ENCODE results near the gene ELAPOR1.

DNA sequence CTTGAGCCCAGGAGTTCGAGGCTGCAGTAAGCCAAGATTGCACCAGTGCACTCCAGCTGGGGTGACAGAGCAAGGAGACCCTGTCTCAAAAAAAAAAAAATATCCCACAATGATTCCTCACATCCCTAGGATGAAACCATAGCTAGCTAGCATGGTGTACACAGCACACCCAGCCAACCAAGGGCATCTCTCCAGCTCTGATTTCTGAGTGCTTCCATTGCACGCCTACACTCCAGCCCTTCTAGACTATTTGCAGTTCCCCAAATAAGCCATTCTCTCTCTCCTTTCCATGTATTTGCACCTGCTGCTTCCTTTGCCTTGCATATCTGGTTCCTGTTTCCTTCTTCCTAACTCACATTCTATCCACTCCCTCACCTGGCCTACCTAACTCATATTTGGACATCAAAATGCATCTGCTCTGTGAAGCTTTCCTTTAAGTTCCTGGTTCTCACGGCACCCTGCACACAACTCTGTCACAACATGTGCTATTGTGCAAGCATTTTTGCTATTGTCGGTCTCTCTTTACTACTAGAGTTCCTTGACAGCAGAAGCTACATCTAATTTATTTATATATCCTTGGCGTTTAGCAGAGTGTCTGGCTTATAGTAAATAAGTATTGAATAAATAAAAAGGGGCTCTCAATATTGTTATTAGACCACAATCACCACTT lies 2.4 kb upstream of the ELAPOR1 start:
- TF ChIP-seq TEAD4 (IDR thresholded peaks at IDR 0.05) = no peak
- no peak for TF ChIP-seq FOXM1 (IDR thresholded peaks at IDR 0.05; ENCODE audit: borderline replicate concordance, low read depth)
- TF ChIP-seq, protein P1, sequence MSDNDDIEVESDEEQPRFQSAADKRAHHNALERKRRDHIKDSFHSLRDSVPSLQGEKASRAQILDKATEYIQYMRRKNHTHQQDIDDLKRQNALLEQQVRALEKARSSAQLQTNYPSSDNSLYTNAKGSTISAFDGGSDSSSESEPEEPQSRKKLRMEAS (IDR thresholded peaks at IDR 0.05) = no peak
- no peak for TF ChIP-seq YY1 (IDR thresholded peaks at IDR 0.05; ENCODE audit: low read depth)
- no peak for TF ChIP-seq CEBPB (IDR thresholded peaks at IDR 0.05)
